Fibroblast of upper back skin (primary cell): ENCODE results near the gene NAMPT.
"Not testable (repeated sequence)": the region's sequence is repeated elsewhere in the genome, so short reads cannot be mapped to it uniquely, and the experiment has no call there.

ENCODE experiments used
- DNase-seq: peaks from one replicate; pipeline ENCODE4 v3.0.0-alpha.2; 2013

Gene NAMPT

GRCh38 chr7:106224797-106225196 lies 60.0 kb downstream of the NAMPT start:
- DNase-seq: no peak

GRCh38 chr7:106223156-106223555 lies 61.6 kb downstream of the NAMPT start:
- no peak for DNase-seq

GRCh38 chr7:106222545-106222944 lies 62.2 kb downstream of the NAMPT start:
- DNase-seq: no peak

GRCh38 chr7:106220307-106220706 lies 64.5 kb downstream of the NAMPT start:
- DNase-seq: no peak

GRCh38 chr7:106219170-106219569 lies 65.6 kb downstream of the NAMPT start:
- no peak for DNase-seq

GRCh38 chr7:106218546-106218945 lies 66.2 kb downstream of the NAMPT start:
- peak; percentile 31 for DNase-seq

- DNase-seq: peak; percentile 33
These were observed 67.8 kb downstream of the NAMPT start for GRCh38 chr7:106216923-106217542.

- DNase-seq: peak; percentile 95
These were observed 68.3 kb downstream of the NAMPT start for GRCh38 chr7:106216517-106216922.

- DNase-seq: no peak
These were observed 68.8 kb downstream of the NAMPT start for GRCh38 chr7:106215868-106216516.

- not testable (repeated sequence) for DNase-seq
These were observed 75.8 kb downstream of the NAMPT start for GRCh38 chr7:106208944-106209343.

GRCh38 chr7:106206826-106207541 lies 77.8 kb downstream of the NAMPT start:
- no peak for DNase-seq

GRCh38 chr7:106205621-106206222 lies 79.1 kb downstream of the NAMPT start:
- peak; percentile 35 for DNase-seq

GRCh38 chr7:106203473-106203872 lies 81.3 kb downstream of the NAMPT start:
- no peak for DNase-seq

GRCh38 chr7:106201164-106201563 lies 83.6 kb downstream of the NAMPT start:
- DNase-seq: no peak

- DNase-seq: no peak
These were observed 84.9 kb downstream of the NAMPT start for GRCh38 chr7:106199813-106200364.

GRCh38 chr7:106199024-106199423 lies 85.8 kb downstream of the NAMPT start:
- no peak for DNase-seq
